CD14-positive monocyte (primary cell): ENCODE results near the gene NECTIN1. TPM values are rescaled to one million over a fixed set of nuclear protein-coding genes. Genes with fewer than 3 reads are reported as not detected.

Experiments
- DNase-seq, 3 donors: peaks; one replicate each; pipeline ENCODE4 v3.0.0-alpha.2; 2011 to 2022
- H2AFZ ChIP-seq: 2 replicates; pipeline ENCODE4 v1.6.0; 2012; ENCODE audit warnings: mild to moderate bottlenecking, low read depth, low read length, inconsistent platforms; ENCODE audit not compliant: insufficient read depth, poor library complexity, severe bottlenecking
- H3K27ac ChIP-seq, 2 donors: 1 replicate in 1 of 2; 2 replicates in 1 of 2; pipeline ENCODE4 v1.5.1; 2012 to 2013; ENCODE audit warnings: low read length in 2 of 2, control low read depth in 1 of 2, inconsistent platforms in 1 of 2, low read depth in 1 of 2, mild to moderate bottlenecking in 1 of 2
- H3K27me3 ChIP-seq, 2 donors: one replicate each; pipeline versions ENCODE4 v1.6.0 to v1.6.1; 2011 to 2013; ENCODE audit warnings: low read length in 2 of 2; ENCODE audit not compliant: control insufficient read depth in 2 of 2, insufficient read depth in 2 of 2
- H3K36me3 ChIP-seq, 2 donors: replicated peaks in 1 of 2; 1 replicate in 1 of 2; 2 replicates in 1 of 2; pipeline versions ENCODE4 v1.5.1 to v1.6.1; 2012 to 2013; ENCODE audit warnings: low read length in 2 of 2, control low read depth in 1 of 2, inconsistent platforms in 1 of 2, mild to moderate bottlenecking in 1 of 2; ENCODE audit not compliant: insufficient read depth in 2 of 2, control insufficient read depth in 1 of 2
- H3K4me1 ChIP-seq, 2 donors: 1 replicate in 1 of 2; 2 replicates in 1 of 2; pipeline versions ENCODE4 v1.5.1 to v1.6.1; 2012 to 2013; ENCODE audit warnings: low read length in 2 of 2, control low read depth in 1 of 2, inconsistent platforms in 1 of 2, mild to moderate bottlenecking in 1 of 2, moderate library complexity in 1 of 2; ENCODE audit not compliant: insufficient read depth in 2 of 2, control insufficient read depth in 1 of 2
- H3K4me2 ChIP-seq: replicated peaks from 2 replicates; pipeline ENCODE3; 2012; ENCODE audit warnings: low read length, moderate library complexity, mild to moderate bottlenecking; ENCODE audit not compliant: poor library complexity, severe bottlenecking; ENCODE audit errors: extremely low read depth
- H3K4me3 ChIP-seq, 3 experiments: fragments of 200-600 bp in 1 of 3; sonication (generic) in 1 of 3; replicated peaks in 1 of 3; 1 replicate in 2 of 3; 2 replicates in 1 of 3; pipeline ENCODE4 v1.5.1; 2011 to 2013; ENCODE audit warnings: low read length in 3 of 3, mild to moderate bottlenecking in 3 of 3, control low read depth in 2 of 3, low read depth in 2 of 3, inconsistent platforms in 1 of 3, moderate library complexity in 1 of 3
- H3K79me2 ChIP-seq: 2 replicates; pipeline ENCODE4 v1.6.0; 2012; ENCODE audit warnings: mild to moderate bottlenecking, control low read depth, inconsistent platforms, low read length, moderate library complexity; ENCODE audit not compliant: insufficient read depth
- H3K9ac ChIP-seq: 2 replicates; pipeline ENCODE4 v1.6.0; 2017; ENCODE audit warnings: low read length, mild to moderate bottlenecking; ENCODE audit not compliant: insufficient read depth, poor library complexity, severe bottlenecking
- H3K9me3 ChIP-seq, 2 donors: replicated peaks in 1 of 2; 1 replicate in 1 of 2; 2 replicates in 1 of 2; pipeline versions ENCODE4 v1.5.1 to v1.6.1; 2012 to 2013; ENCODE audit warnings: low read length in 2 of 2, control low read depth in 1 of 2; ENCODE audit not compliant: control insufficient read depth in 1 of 2, insufficient read depth in 1 of 2
- H4K20me1 ChIP-seq: 2 replicates; pipeline ENCODE4 v1.6.0; 2012; ENCODE audit warnings: mild to moderate bottlenecking, low read length, control low read depth, moderate library complexity; ENCODE audit not compliant: insufficient read depth
- H3K27ac Mint-ChIP-seq, 7 donors: one replicate each; pipeline ENCODE4 v1.8.0; 2020; ENCODE audit warnings: mild to moderate bottlenecking in 7 of 7, mixed read lengths in 7 of 7, moderate library complexity in 6 of 7, inconsistent platforms in 2 of 7
- H3K27me3 Mint-ChIP-seq, 3 donors: one replicate each; pipeline ENCODE4 v1.8.0; 2021 to 2022; ENCODE audit warnings: low read depth in 3 of 3, mild to moderate bottlenecking in 3 of 3, mixed read lengths in 3 of 3, moderate library complexity in 3 of 3, inconsistent platforms in 1 of 3
- H3K36me3 Mint-ChIP-seq, 2 donors: one replicate each; pipeline ENCODE4 v1.8.0; 2020; ENCODE audit warnings: mixed read lengths in 2 of 2, inconsistent platforms in 1 of 2, mild to moderate bottlenecking in 1 of 2
- H3K4me1 Mint-ChIP-seq: one replicate; pipeline ENCODE4 v1.8.0; 2020; ENCODE audit warnings: mild to moderate bottlenecking, mixed read lengths
- H3K4me3 Mint-ChIP-seq, 2 donors: one replicate each; pipeline ENCODE4 v1.8.0; 2020; ENCODE audit warnings: mild to moderate bottlenecking in 2 of 2, mixed read lengths in 2 of 2, moderate library complexity in 1 of 2
- H3K9me3 Mint-ChIP-seq, 7 donors: one replicate each; pipeline ENCODE4 v1.8.0; 2020 to 2022; ENCODE audit warnings: mixed read lengths in 7 of 7, mild to moderate bottlenecking in 6 of 7, moderate library complexity in 6 of 7, inconsistent platforms in 2 of 7
- CTCF ChIP-seq: fragments of 200-600 bp; IDR thresholded peaks from one replicate; pipeline ENCODE4 v1.8.0; 2022; ENCODE audit warnings: antibody characterized with exemption, mild to moderate bottlenecking
- WGBS: methylation state at CpG from one replicate; pipeline ENCODE4 v1.1.5; 2013; ENCODE audit warnings: missing lambda C conversion rate; ENCODE audit not compliant: insufficient coverage; 5-methylcytosine and 5-hydroxymethylcytosine counted together
- intact Hi-C, 2 donors: fragments of 100-400 bp; cut with micrococcal nuclease; formaldehyde crosslinking; loops; one replicate each; pipeline versions ENCODE4 v1.15.0 to v1.15.1; 2023
- polyA plus RNA-seq, 3 donors: library from polyadenylated mRNA; depleted of rRNA in 1 of 3; unstranded in 2 of 3; stranded (reverse) in 1 of 3; fragments of 300-500 nt in 2 of 3; fragments of >200 nt in 1 of 3; fragmentation: Illumina TruSeq in 2 of 3; gene quantifications; 1 replicate in 2 of 3; 2 replicates in 1 of 3; pipeline ENCODE4 v1.2.3, GENCODE V29; 2012 to 2021
- small RNA-seq: library from RNA; depleted of rRNA; stranded (forward); fragments of <200 nt; gene quantifications from one replicate; pipeline ENCODE3, GENCODE V24; 2012; ENCODE audit warnings: low read depth; ENCODE audit not compliant: insufficient read length

Gene NECTIN1
- polyA plus RNA-seq, 3 donors = 0.53 to 8.3 (median 0.85) TPM

GRCh38 chr11:119590651-119591351 is 138.2 kb downstream of the NECTIN1 start:
- Histone ChIP-seq H2AFZ (no peak overlapping the region), H4K20me1 (no peaks in the 10 kb centered on the region), H3K9me3 (peaks cover 0 to 15% of the 10 kb centered on the region in 2 donors), H3K36me3 (no peaks in the 10 kb centered on the region), H3K79me2 (no peaks in the 10 kb centered on the region), H3K27me3 (no peaks in the 10 kb centered on the region), H3K4me1 (peaks cover 18 to 38% of the 10 kb centered on the region in 2 donors), H3K4me2 (no peak overlapping the region), H3K9ac (no peak overlapping the region), H3K4me3 (no peak overlapping the region), H3K27ac (no peak overlapping the region)
- H3K4me3 Mint-ChIP-seq = no peak overlapping the region
- peaks cover 6 to 19% (median 12%) of the 10 kb centered on the region in 7 donors for H3K9me3 Mint-ChIP-seq
- TF ChIP-seq CTCF = no peak
- intact Hi-C loops = no loop called here
- H3K4me1 Mint-ChIP-seq = peaks cover 22% of the 10 kb centered on the region
- no peaks in the 10 kb centered on the region for H3K36me3 Mint-ChIP-seq
- 80% methylated on average over 1 of the region's 4 CpGs for WGBS
- peak in 1 of 3 donors; percentile 30 for DNase-seq
- H3K27ac Mint-ChIP-seq = peak overlapping the region in 1 of 7 donors; percentile 26
- H3K27me3 Mint-ChIP-seq = peaks cover 5 to 8% (median 5%) of the 10 kb centered on the region in 3 donors

GRCh38 chr11:119589001-119589400 is 140.0 kb downstream of the NECTIN1 start:
- no peak overlapping the region for H3K9ac ChIP-seq
- no peak for TF ChIP-seq CTCF
- peaks cover 6 to 19% (median 12%) of the 10 kb centered on the region in 7 donors for H3K9me3 Mint-ChIP-seq
- H3K4me3 ChIP-seq = no peak overlapping the region
- H3K27me3 Mint-ChIP-seq = peaks cover 13 to 17% (median 16%) of the 10 kb centered on the region in 3 donors
- H2AFZ ChIP-seq = no peak overlapping the region
- H3K27ac ChIP-seq = no peak overlapping the region
- H3K9me3 ChIP-seq = peaks cover 0 to 15% of the 10 kb centered on the region in 2 donors
- no peaks in the 10 kb centered on the region for H3K79me2 ChIP-seq
- intact Hi-C loops = no loop called here
- DNase-seq = no peak
- no peaks in the 10 kb centered on the region for H4K20me1 ChIP-seq
- no peak overlapping the region for H3K4me3 Mint-ChIP-seq
- H3K4me1 ChIP-seq = peaks cover 24 to 44% of the 10 kb centered on the region in 2 donors
- H3K36me3 ChIP-seq = no peaks in the 10 kb centered on the region
- no peaks in the 10 kb centered on the region for H3K36me3 Mint-ChIP-seq
- peaks cover 25% of the 10 kb centered on the region for H3K4me1 Mint-ChIP-seq
- peaks cover 0 to 10% of the 10 kb centered on the region in 2 donors for H3K27me3 ChIP-seq
- H3K27ac Mint-ChIP-seq = no peak overlapping the region
- H3K4me2 ChIP-seq = no peak overlapping the region

Small RNA genes lying within 50 kb of the gene (small RNA-seq; reads per million reads assigned to genes)
- not detected for gene RNU6-1123P
